Kidney epithelial cell (primary cell): ENCODE data around the gene SPACA6. TPM values are rescaled to one million over a fixed set of nuclear protein-coding genes. Genes with fewer than 3 reads are reported as not detected.
"Not testable (repeated sequence)": the region's sequence is repeated elsewhere in the genome, so short reads cannot be mapped to it uniquely, and the experiment has no call there.

ENCODE experiments used
- DNase-seq: peaks from one replicate; pipeline ENCODE4 v3.0.0-alpha.2; 2010; ENCODE audit warnings: low read depth
- H3K27me3 ChIP-seq: 2 replicates; pipeline ENCODE4 v1.6.0; 2011; ENCODE audit warnings: low read length; ENCODE audit not compliant: control insufficient read depth, insufficient read depth
- H3K36me3 ChIP-seq: 2 replicates; pipeline ENCODE4 v1.5.1; 2011; ENCODE audit warnings: low read length; ENCODE audit not compliant: control insufficient read depth, insufficient read depth
- H3K4me3 ChIP-seq: 2 replicates; pipeline ENCODE4 v1.5.1; 2011; ENCODE audit warnings: low read depth, mild to moderate bottlenecking, control low read depth, low read length
- total RNA-seq: library from RNA; depleted of rRNA; stranded (reverse); fragments of >200 nt; gene quantifications from 2 replicates; pipeline ENCODE4 v1.2.3, GENCODE V29; 2015
- TF ChIP-seq, protein P1 (sequence below): IDR thresholded peaks from 2 replicates; pipeline ENCODE4 v1.5.1; 2011; ENCODE audit warnings: mild to moderate bottlenecking, moderate library complexity, low read length, control low read depth, inconsistent platforms; ENCODE audit not compliant: insufficient read depth, poor library complexity, severe bottlenecking

Gene SPACA6
- total RNA-seq, 1 donor from 2014 or later: 12.6 TPM

DNA sequence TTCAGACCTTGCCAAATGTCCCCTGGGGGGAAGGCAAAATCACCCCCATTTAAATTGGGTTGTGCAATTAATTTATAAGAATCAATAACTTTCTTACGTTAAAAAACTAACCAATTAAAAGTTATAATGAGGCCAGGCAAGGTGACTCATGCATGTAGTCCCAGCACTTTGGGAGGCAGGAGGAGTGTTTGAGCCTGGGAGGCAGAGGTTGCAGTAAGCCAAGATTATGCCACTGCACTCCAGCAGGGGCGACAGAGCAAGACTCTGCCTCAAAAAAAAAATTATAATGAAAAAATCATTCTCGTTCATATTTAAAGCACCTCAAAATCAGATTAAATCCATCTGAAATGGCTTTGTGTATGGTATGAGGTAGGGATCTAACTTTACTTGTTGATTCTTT lies 28.1 kb upstream of the SPACA6 start:
- Histone ChIP-seq H3K36me3 (no peaks in the 10 kb centered on the region), H3K27me3 (no peaks in the 10 kb centered on the region), H3K4me3 (no peak overlapping the region)
- no peak for DNase-seq
- TF ChIP-seq, protein P1, sequence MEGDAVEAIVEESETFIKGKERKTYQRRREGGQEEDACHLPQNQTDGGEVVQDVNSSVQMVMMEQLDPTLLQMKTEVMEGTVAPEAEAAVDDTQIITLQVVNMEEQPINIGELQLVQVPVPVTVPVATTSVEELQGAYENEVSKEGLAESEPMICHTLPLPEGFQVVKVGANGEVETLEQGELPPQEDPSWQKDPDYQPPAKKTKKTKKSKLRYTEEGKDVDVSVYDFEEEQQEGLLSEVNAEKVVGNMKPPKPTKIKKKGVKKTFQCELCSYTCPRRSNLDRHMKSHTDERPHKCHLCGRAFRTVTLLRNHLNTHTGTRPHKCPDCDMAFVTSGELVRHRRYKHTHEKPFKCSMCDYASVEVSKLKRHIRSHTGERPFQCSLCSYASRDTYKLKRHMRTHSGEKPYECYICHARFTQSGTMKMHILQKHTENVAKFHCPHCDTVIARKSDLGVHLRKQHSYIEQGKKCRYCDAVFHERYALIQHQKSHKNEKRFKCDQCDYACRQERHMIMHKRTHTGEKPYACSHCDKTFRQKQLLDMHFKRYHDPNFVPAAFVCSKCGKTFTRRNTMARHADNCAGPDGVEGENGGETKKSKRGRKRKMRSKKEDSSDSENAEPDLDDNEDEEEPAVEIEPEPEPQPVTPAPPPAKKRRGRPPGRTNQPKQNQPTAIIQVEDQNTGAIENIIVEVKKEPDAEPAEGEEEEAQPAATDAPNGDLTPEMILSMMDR: peak; percentile 5

DNA sequence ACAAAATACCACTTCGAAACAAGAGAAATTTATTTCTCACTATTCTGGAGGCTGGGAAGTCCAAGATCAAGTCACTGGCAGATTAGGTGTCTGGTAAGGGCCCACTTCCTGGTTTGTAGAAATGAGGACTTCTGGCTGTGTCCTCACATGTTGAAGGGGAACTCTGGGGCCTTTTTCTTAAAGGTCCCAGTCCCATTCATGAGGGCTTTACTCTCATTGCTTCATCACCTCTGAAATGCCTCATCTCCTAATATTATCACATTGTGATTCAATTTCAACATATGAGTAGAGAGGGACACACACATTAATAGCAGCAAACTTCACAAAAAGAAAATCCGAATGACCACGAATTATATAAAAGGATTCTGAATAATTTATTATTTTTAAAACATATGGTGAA lies 24.9 kb upstream of the SPACA6 start:
- Histone ChIP-seq H3K27me3 (no peaks in the 10 kb centered on the region), H3K4me3 (no peak overlapping the region), H3K36me3 (no peaks in the 10 kb centered on the region)
- TF ChIP-seq, protein P1: no peak
- no peak for DNase-seq

DNA sequence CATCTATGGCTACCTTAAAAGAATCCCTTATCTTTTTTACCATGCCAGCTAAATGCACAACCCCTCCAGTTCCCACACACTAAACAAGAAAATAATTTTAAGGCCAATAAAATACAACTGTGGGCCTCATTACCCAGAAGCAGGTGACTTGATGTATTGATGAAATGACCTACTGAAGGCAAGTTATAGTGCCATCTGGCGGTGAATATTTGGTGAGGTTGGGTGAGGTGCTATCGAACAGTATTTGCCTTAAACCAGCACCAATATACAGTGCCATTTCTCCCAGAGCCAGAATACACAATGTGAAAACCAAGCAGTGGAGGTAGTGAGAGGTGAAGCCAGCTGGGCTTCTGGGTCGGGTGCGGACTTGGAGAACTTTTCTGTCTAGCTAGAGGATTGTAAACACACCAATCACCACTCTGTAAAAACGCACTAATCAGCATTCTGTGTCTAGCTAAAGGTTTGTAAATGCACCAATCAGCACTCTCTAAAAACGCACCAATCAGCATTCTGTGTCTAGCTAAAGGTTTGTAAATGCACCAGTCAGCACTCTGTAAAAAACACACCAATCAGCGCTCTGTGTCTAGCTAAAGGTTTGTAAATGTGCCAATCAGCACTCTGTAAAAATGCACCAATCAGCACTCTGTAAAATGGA lies 17.1 kb upstream of the SPACA6 start:
- TF ChIP-seq, protein P1: peak; percentile 23
- not testable (repeated sequence) for DNase-seq, H3K27me3 ChIP-seq, H3K36me3 ChIP-seq, H3K4me3 ChIP-seq

DNA sequence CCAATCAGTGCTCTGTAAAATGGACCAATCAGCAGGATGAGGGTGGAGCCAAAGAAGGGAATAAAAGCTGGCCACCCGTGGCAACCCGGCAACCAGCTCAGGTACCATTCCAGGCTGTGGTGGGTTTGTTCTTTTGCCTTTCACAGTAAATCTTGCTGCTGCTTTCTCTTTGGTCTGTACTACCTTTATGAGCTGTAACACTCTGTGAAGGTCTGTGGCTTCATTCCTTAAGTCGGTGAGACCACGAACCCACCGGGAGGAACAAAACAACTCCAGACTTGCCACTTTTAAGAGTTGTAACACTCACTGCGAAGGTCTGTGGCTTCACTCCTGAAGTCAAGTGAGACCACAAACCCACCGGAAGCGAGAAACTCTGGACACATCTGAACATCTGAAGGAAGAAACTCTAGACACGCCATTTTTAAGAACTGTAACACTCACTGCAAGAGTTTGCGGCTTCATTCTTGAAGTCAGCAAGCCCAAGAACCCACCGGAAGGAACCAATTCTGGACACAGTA lies 16.5 kb upstream of the SPACA6 start:
- no peaks in the 10 kb centered on the region for H3K36me3 ChIP-seq
- H3K27me3 ChIP-seq: no peaks in the 10 kb centered on the region
- TF ChIP-seq, protein P1: no peak
- H3K4me3 ChIP-seq: no peak overlapping the region
- no peak for DNase-seq

DNA sequence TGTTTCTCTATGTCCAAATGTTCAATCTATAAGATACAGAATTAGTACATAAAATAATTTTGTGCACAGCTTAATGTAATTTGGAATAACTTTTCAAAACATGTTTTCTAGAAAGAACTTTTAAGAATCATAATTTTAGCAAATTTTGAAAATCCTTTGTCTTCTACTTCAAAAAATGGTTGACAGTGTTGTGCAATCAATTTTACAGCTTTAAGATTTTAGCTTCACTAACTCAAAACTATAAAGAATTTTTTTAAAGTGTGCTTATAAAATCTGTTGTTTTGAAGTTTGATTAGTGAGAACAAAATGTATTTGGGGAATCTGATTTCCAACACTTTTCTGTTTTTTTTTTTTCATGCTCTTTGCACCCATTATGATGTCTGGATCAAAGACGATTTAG lies 12.7 kb upstream of the SPACA6 start:
- Histone ChIP-seq H3K36me3 (no peaks in the 10 kb centered on the region), H3K27me3 (no peaks in the 10 kb centered on the region), H3K4me3 (no peak overlapping the region)
- TF ChIP-seq, protein P1: no peak
- DNase-seq: no peak

DNA sequence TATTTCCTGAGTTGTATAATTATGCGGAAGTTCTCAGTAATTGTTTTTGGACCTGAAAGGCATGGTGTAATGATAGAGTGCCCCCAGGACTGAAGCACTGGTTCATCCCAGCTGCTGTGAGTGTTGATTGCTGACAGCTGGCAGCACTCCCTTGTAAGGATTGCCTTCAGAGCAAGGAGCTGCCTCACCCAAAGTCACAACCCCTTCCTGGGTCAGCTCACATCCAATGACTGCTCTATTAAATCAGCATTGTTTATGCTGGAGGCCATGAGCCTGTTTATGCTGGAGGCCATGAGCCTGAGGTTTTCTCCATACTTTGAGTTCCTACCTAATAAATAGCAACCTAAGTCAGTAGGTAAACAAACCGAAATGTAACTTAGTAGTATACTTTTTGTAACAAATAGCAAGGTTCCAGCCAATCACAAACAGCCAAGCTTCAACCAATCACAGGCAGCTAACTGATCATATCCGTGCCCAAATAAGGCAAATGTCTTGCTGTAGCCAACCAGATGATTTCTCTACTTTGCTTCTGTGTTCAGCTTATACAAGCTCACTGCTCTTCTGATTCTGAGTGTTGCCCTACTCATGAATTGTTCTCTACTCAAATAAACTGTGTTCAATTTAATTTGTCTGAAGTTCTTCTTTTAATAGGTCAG lies 11.7 kb upstream of the SPACA6 start:
- Histone ChIP-seq H3K36me3 (no peaks in the 10 kb centered on the region), H3K27me3 (no peaks in the 10 kb centered on the region), H3K4me3 (no peak overlapping the region)
- TF ChIP-seq, protein P1: no peak
- no peak for DNase-seq
